GM12874 (cell line): ENCODE measurements around the gene ERGIC1.

ENCODE experiments used
- CTCF ChIP-seq: IDR thresholded peaks from 2 replicates; pipeline ENCODE4 v1.5.1; 2011; ENCODE audit warnings: low read depth, mild to moderate bottlenecking, control low read depth, low read length, moderate library complexity; ENCODE audit not compliant: insufficient read depth

ERGIC1 gene

GRCh38 chr5:172855597-172856292 is 21.7 kb downstream of the ERGIC1 start:
- TF ChIP-seq CTCF = no peak

GRCh38 chr5:172856336-172856735 is 22.3 kb downstream of the ERGIC1 start:
- no peak for TF ChIP-seq CTCF

GRCh38 chr5:172857982-172858381 is 23.9 kb downstream of the ERGIC1 start:
- no peak for TF ChIP-seq CTCF

GRCh38 chr5:172858511-172858989 is 24.5 kb downstream of the ERGIC1 start:
- TF ChIP-seq CTCF = no peak

- TF ChIP-seq CTCF = no peak
These were observed 25.1 kb downstream of the ERGIC1 start for GRCh38 chr5:172858990-172859811.

GRCh38 chr5:172859966-172860365 is 25.9 kb downstream of the ERGIC1 start:
- no peak for TF ChIP-seq CTCF
